GM21526 (cell line): ENCODE measurements around the gene MED29.
A peak's percentile ranks its signal among the peaks of the same experiment; 100 is the strongest.

Experiments used
- ATAC-seq: cut with Tn5 transposase; IDR thresholded peaks from one replicate; pipeline ENCODE4 v1.9.1; 2021; ENCODE audit warnings: moderate library complexity; ENCODE audit not compliant: unreplicated experiment, low FRiP score

MED29 gene

GRCh38 chr19:39410017-39410830 lies 19.0 kb downstream of the MED29 start:
- ATAC-seq = no peak

GRCh38 chr19:39410831-39411080 lies 19.6 kb downstream of the MED29 start:
- no peak for ATAC-seq

- ATAC-seq = no peak
Measured at GRCh38 chr19:39411081-39411831, 20.1 kb downstream of the MED29 start.

- ATAC-seq = peak; percentile 20
Measured at GRCh38 chr19:39411832-39412099, 20.6 kb downstream of the MED29 start.

GRCh38 chr19:39412100-39412866 lies 21.1 kb downstream of the MED29 start, which contains the start of gene PLEKHG2:
Gene PLEKHG2 (plus strand): TSS chr19:39412669. CDS start chr19:39414087, 1,418 bp downstream.
- peak; percentile 48 for ATAC-seq

- ATAC-seq = no peak
Measured at GRCh38 chr19:39412867-39413271, 21.7 kb downstream of the MED29 start.

- ATAC-seq = no peak
Measured at GRCh38 chr19:39413272-39413910, 22.2 kb downstream of the MED29 start.

- ATAC-seq = no peak
Measured at GRCh38 chr19:39413911-39414608, 22.9 kb downstream of the MED29 start.

- ATAC-seq = no peak
Measured at GRCh38 chr19:39415111-39416046, 24.2 kb downstream of the MED29 start.

GRCh38 chr19:39416152-39417120 lies 25.3 kb downstream of the MED29 start:
- no peak for ATAC-seq

- ATAC-seq = no peak
Measured at GRCh38 chr19:39417463-39418181, 26.4 kb downstream of the MED29 start.

GRCh38 chr19:39419003-39419402 lies 27.8 kb downstream of the MED29 start:
- no peak for ATAC-seq

- no peak for ATAC-seq
Measured at GRCh38 chr19:39420769-39421168, 29.6 kb downstream of the MED29 start.

GRCh38 chr19:39422020-39422419 lies 30.8 kb downstream of the MED29 start:
- ATAC-seq = no peak

GRCh38 chr19:39423258-39424086 lies 32.3 kb downstream of the MED29 start:
- ATAC-seq = no peak

GRCh38 chr19:39424934-39425333 lies 33.8 kb downstream of the MED29 start:
- no peak for ATAC-seq

GRCh38 chr19:39425744-39426143 lies 34.6 kb downstream of the MED29 start:
- no peak for ATAC-seq
